HG03175 (cell line): ENCODE results near the gene OSM.

ENCODE experiments used
- ATAC-seq: cut with Tn5 transposase; IDR thresholded peaks from one replicate; pipeline ENCODE4 v1.9.1; 2021; ENCODE audit warnings: mild to moderate bottlenecking, moderate library complexity; ENCODE audit not compliant: unreplicated experiment

Gene OSM

GRCh38 chr22:30265131-30265720 lies 1.4 kb downstream of the OSM start:
- ATAC-seq: no peak

GRCh38 chr22:30263883-30264282 lies 2.8 kb downstream of the OSM start:
- no peak for ATAC-seq

GRCh38 chr22:30262917-30263741 lies 3.5 kb downstream of the OSM start:
- no peak for ATAC-seq

- no peak for ATAC-seq
These were observed 4.5 kb downstream of the OSM start for GRCh38 chr22:30262112-30262511.

GRCh38 chr22:30261134-30261533 lies 5.5 kb downstream of the OSM start:
- no peak for ATAC-seq

GRCh38 chr22:30260682-30261081 lies 6.0 kb downstream of the OSM start:
- ATAC-seq: no peak

GRCh38 chr22:30260276-30260675 lies 6.4 kb downstream of the OSM start:
- ATAC-seq: no peak

- no peak for ATAC-seq
These were observed 12.3 kb downstream of the OSM start for GRCh38 chr22:30254314-30254713.

- no peak for ATAC-seq
These were observed 13.3 kb downstream of the OSM start for GRCh38 chr22:30253205-30253852.

GRCh38 chr22:30252411-30253204 lies 14.0 kb downstream of the OSM start:
- no peak for ATAC-seq

GRCh38 chr22:30251711-30252110 lies 14.9 kb downstream of the OSM start:
- ATAC-seq: no peak

GRCh38 chr22:30250661-30251267 lies 15.9 kb downstream of the OSM start:
- no peak for ATAC-seq

GRCh38 chr22:30250039-30250565 lies 16.5 kb downstream of the OSM start:
- ATAC-seq: no peak

- no peak for ATAC-seq
These were observed 17.3 kb downstream of the OSM start for GRCh38 chr22:30249049-30250038.

GRCh38 chr22:30248484-30248883 lies 18.2 kb downstream of the OSM start:
- ATAC-seq: no peak

GRCh38 chr22:30247974-30248373 lies 18.7 kb downstream of the OSM start:
- no peak for ATAC-seq

GRCh38 chr22:30247561-30247960 lies 19.1 kb downstream of the OSM start:
- no peak for ATAC-seq

GRCh38 chr22:30246814-30247376 lies 19.8 kb downstream of the OSM start:
- no peak for ATAC-seq
